HG03066 (cell line): ENCODE results near the gene PATE3.

Experiments used
- ATAC-seq: cut with Tn5 transposase; IDR thresholded peaks from one replicate; pipeline ENCODE4 v1.9.1; 2021; ENCODE audit warnings: low read depth; ENCODE audit not compliant: unreplicated experiment

PATE3 gene, protein sequence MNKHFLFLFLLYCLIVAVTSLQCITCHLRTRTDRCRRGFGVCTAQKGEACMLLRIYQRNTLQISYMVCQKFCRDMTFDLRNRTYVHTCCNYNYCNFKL

GRCh38 chr11:125787827-125788226, at the start of gene PATE3:
TSS of gene PATE3 (plus strand) at chr11:125788127. CDS start at chr11:125788152, 25 bp downstream.
- no peak for ATAC-seq

GRCh38 chr11:125740617-125741016, 47.3 kb upstream of the PATE3 start:
- ATAC-seq: no peak

DNA sequence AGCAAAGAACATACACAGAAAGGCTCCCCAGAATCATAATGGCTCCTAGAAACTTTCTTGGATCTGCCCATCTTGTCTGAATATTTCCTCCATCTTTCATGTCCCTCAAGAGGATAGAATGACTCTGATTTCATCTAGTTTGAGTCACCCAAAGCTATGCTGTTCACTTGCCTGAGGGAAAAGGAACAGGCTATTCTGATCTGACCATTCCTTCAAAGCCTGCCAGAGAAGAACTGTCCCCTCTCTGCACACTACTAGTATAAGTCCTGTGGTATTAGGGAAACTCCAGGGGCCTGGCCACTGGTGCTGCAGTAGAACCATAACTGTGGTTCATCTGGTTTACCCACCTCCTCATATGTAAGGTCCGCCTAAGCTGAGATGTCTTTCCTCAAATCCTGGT, 44.2 kb upstream of the PATE3 start:
- no peak for ATAC-seq

DNA sequence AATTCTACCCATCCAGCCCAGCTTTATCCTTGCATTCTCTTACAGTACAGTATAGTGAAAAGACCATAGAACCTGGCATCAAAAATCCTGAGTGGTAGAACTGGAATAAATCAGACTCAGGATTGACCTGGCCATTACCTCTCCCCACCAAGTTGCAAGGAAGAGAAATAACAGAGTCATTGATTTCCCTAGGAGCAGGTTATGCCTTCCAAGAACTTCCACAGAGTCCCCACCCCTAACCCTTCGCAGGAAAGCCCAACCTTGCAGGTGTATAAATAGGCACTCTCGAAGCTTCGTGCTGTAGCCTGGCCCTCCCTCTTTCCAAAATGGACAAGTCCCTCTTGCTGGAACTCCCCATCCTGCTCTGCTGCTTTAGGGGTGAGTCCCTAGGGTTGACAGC, 41.9 kb upstream of the PATE3 start, which contains the start of gene PATE1:
PATE1 (plus strand) TSS at position 301 of the 400 bp plus-strand sequence; CDS start at position 327, 26 bp downstream.
- no peak for ATAC-seq

DNA sequence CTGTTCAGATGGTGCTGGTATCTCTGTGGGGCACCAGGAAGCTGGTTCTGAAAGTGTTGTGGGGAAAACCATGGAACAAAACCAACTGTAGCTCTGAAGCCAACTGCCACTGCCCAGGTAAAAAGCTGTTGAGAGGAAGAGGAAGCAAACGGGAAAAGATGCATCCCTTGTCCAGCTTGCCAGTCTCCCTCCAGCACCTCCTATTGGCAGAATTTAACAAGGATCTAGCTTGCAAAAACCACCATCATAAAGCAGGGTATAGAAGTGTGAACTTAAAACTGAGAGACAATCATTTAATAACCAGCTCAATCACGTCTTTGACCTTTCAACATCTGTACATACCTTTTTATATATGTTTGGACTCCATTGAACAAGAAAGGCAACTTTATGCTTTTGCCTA, 37.3 kb upstream of the PATE3 start:
- ATAC-seq: no peak

DNA sequence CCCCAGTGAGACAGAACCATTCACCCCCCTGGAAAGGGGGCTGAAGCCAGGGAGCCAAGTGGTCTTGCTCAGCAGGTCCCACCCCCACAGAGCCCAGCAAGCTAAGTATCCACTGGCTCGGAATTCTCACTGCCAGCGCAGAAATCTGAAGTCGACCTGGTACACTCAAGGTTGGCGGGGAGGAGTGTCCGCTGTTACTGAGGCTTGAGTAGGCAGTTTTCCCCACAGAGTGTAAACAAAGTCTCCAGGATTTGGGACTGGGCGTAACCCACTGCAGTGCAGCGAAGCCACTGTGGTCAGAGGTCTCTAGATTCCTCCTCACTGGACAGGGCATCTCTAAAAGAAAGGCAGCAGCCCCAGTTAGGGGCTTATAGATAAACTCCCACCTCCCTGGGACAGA, 31.9 kb upstream of the PATE3 start:
- no peak for ATAC-seq

- no peak for ATAC-seq
Observed at GRCh38 chr11:125762445-125762844, 25.5 kb upstream of the PATE3 start.

GRCh38 chr11:125763483-125763882, 24.4 kb upstream of the PATE3 start:
- ATAC-seq: no peak

DNA sequence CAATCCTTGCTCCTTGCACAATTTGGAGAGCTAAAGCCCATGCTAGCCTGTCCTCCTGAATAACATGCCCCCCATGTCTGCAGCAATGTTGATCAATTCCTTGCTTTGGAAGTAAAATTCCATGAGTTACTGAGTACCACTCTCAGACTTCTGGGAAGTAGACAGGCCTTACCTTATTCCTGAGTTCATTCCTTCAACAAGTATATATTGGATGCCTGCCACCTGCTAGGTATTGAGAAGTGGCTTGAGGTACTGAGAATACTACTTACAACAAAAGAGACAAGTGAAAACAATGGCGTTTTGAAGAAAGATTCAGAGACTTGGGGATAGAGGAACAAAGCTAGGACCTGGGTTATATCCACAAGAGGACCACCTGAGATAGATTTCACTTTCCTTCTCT, 21.7 kb upstream of the PATE3 start:
- ATAC-seq: no peak

GRCh38 chr11:125768336-125769046, 19.4 kb upstream of the PATE3 start:
- ATAC-seq: no peak

DNA sequence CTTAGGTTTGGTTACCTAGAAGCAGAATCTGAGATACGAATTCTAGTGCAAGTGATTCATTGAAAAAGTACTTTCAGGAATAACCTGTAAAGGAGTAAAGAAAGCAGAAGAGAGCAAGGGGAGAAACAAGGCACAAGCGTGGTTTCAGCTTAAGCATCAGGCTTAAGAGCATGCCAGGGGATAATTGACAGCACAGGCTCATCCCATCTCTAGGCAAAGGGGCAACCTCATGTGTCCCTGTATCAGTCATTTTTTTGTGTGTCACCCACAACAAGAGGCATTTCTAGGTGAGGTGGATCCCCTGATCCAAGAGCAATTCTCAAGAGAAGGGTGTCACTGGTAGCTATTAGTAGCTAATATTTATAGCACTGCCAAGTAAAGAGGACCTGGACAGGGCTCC, 17.3 kb upstream of the PATE3 start:
- ATAC-seq: no peak

- ATAC-seq: no peak
Observed at GRCh38 chr11:125772834-125773505, 15.0 kb upstream of the PATE3 start.

DNA sequence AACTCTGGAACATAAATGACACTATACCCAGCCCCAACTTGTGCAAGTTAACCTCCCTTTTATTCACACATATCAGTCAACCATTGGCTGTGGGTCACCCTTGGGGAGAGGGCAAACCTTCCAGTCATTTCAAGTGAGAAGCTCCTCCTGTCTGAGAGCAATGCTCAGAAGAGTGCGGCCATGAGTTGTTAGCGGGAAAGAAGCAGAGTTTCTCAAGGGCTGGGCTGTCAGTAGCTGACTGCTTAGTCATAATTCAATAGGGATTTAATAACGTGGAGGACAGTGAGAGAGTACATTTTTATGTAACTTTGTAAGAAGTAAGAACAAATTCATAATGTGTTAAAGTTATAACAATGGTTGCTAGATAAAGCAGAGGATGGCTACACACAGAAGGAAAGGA, 14.4 kb upstream of the PATE3 start:
- ATAC-seq: no peak

DNA sequence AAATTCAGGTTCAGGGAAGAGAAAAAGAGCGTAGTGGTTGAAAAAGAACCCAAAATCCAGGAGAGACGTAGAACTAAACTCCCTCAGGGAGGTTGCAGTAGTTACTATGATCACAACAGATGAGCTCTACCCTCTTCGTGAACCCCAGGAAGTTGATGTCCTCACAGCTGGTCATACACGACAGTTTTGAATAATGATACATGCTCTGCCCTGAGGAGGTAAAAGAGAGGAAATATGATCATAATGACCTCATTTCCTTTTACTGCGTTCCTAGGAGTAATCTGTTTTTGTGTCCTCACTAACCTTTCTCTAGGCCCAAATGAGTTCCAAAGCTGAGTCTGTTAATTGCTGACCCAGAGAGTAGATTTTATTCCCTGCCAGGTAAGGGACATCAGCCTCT, 10.6 kb upstream of the PATE3 start:
- ATAC-seq: no peak

DNA sequence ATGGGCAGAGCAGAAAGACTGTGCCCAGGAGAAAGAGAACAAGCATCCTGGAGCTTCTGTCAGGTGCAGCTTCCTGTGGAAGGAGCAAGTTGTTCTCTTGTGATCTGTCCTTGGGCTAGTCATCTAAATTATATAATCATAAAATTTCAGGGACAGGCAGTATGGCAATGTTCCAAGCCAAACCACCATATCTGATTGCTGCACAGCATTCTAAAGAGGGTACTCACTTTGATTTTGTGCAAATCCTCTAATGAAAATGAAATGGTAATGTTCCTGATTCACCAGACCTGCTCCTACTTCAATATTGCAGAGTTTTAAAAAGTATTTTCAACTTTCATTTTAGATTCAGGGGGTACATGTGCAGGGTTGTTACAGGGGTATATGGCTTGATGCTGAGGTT, 9.2 kb upstream of the PATE3 start, which contains the start of gene PATE2:
PATE2 (minus strand) TSS at position 101 of the 400 bp plus-strand sequence; CDS start at position 46, 55 bp downstream.
- ATAC-seq: no peak

- ATAC-seq: no peak
Observed at GRCh38 chr11:125784678-125785077, 3.2 kb upstream of the PATE3 start.

GRCh38 chr11:125790825-125791224, 2.9 kb downstream of the PATE3 start:
- no peak for ATAC-seq

DNA sequence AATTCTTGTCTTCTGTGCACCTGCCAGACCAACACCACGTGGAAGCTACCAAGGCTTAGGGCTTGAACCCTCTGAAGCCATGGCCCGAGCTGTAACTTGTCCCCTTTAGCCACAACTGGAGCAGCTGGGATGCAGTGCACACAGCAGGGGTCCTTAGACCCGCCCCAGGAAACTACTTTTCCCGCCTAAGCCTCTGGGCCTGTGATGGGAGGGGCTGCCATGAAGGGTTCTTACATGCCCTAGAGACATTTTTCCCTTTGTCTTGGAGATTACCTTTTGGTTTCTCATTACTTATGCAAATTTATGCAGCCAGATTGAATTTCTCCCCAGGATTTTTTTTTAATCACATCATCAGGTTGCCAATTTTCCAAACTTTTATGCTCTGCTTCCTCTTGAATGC, 9.7 kb downstream of the PATE3 start:
- ATAC-seq: no peak

- ATAC-seq: no peak
Observed at GRCh38 chr11:125799808-125800207, 11.9 kb downstream of the PATE3 start.

- ATAC-seq: no peak
Observed at GRCh38 chr11:125802387-125802786, 14.5 kb downstream of the PATE3 start.

DNA sequence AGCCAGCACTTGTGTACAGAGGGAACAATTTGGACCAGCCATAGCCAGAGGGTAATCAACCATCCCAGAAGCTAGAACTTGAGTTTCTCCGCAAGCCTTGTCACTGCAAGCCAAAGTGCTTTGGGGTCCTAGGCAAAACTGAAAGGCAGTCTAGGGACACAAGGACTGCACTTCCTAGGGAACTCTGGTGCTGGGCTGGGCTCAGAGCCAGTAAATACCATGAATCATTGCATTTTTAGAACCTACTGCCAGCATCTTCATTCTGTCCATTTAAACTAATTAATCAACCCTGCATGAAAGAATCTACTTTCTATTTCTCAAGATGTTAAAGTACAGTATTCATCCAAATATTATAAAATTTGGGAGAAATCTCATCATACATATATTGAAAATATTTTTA, 20.0 kb downstream of the PATE3 start:
- ATAC-seq: no peak

GRCh38 chr11:125833016-125833415, 45.1 kb downstream of the PATE3 start, which contains the start of gene PATE4:
TSS of gene PATE4 (plus strand) at chr11:125833316. CDS start at chr11:125833360, 44 bp downstream.
- no peak for ATAC-seq
